ENCODE results near the gene BMPR2.
A peak's percentile ranks its signal among the peaks of the same experiment; 100 is the strongest.
"Not testable (repeated sequence)": the region's sequence is repeated elsewhere in the genome, so short reads cannot be mapped to it uniquely, and the experiment has no call there.

The BMPR2 gene

DNA sequence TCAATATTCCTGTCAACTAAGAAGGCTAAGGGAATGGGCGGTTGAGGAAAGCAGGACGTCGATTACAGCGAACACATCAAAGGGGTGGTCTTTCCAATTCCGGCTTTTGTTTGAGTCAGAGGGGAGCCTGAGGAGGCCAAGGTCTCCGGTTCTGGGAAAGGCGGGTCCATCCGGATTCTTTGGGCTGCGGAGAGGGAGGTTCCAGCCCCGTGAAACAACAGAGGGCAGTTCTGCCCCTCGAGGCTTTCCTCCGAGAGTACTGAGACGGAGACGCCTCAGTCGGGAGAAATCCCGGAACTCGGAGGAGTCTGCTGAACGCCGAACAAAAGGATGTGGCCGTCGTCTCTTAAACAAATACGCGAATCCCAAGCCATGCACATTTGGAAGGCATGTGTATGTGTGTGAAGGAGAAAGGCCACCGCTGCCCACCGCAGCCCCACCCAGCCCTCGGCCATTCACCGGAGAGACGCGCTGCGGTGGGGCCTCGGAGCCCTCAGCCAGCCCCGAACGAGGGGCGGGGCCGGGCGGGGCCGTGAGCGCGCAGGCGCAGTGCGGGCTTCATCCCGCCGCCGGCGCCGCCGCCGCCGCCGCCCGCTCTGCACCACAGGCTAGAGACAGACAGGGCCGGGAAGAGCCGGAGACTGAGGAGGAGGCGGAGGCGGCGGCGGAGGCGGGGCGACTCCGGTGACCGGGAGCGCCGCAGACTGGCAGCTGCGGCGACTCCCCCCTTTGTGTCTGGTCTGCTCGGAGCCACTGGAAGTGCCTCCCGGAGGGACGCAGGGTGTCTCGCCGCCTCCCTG lies at the start of gene BMPR2:
TSS of gene BMPR2 (plus strand) at position 719 of the 800 bp plus-strand sequence. CDS start 1,148 bp downstream, outside the sequence.
- DNase-seq, result peak; percentile 91 to 92

DNA sequence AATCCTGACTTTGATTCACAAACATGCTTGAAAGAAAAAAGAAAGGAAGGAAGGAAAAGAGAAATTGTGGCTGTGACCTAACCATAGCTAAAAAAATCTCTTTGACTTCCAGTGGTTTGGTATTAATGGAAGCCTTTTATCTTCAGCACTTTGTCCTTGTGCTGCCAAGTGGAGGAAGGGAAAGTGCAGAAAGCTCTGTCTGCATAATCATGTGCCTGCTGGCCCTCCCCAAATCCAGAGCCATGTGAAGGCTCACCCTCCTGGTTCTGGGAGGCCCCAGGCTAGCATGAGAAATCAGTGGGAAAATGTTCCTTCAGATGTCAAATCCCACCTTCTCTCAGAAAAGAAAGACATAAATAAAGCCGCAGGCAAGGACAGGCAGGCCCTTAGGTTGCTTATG lies 48.3 kb upstream of the BMPR2 start:
- DNase-seq, result no peak

DNA sequence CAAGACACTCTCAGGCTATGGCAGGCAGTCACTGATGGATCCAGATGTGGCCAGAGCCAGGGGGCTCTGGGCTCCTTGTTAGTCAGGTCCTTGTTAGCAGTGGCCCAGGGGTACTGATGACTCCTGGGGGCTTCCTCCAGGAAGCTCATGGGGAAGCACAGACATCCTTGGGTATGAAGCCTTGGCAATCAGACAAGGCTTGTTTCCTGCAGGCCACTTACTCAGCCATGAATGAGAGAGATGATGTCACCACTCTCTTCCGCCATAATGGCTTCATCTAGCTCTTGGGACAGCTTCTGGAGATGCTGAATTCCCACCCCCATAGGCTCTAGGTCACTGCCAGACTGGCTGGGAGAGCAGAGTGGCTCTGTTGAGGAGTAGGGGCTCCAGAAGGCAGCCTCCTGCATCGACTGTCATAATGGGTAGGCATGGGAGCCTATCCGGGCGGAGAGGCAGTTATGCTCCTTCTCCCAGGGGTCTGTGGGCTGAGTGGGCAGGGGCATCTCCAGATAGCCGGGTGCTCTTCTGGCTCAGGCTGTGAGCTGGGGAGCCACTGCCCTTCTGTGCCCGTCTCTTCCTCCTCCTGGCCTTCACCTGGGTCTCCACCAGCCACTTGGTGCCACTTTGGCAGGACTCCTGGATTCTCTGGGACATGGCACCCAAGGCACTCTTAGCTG lies 40.2 kb upstream of the BMPR2 start:
- no peak for DNase-seq

DNA sequence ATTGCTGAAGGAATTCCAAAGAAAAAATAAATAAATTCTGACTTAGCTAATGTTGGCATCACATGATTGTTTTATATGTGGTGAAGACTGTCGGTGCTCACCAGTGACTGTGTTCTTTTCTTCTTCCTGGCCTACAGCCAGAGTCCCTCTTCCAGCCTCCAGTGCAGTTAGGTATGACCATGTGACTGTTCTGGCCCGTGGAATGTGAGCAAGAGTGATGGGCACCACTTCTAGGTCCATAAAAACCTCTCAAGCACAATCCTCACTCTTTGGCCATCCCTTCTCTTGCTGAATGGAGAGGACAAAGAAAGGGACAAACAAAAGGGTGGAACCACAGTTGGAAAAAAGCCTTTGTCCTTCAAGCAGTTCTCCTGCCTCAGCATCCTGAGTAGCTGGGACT lies 39.0 kb upstream of the BMPR2 start:
- DNase-seq, result no peak

DNA sequence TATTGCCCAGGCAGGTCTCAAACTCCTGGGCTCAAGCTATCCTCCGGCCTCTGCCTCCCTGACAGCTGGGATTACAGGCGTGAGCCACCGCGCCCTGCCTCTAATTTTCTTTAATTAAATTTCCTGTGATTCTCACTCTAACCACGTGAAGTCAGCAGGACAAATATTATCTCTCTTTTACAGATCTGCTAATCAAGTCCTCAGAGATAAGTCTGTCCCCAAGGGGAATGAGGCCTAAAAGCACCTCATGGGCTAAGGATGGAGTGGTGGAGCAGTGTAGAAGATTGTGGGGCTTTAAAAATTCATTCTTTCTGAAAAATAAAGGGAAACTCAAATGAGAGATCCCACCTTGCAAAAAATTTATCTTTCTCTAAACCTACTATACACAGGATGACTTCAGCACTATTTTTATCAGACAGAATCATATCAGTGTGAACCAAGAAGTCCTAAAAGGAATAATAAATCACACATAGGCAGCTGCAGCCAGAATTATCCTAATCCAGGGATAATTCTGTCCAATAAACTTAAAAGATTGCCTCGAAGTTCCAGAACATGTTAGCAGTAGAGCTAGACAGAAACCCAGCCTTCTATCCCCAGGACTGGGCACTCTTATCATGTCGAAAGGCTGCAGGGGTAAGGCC lies 38.3 kb upstream of the BMPR2 start:
- no peak for DNase-seq

DNA sequence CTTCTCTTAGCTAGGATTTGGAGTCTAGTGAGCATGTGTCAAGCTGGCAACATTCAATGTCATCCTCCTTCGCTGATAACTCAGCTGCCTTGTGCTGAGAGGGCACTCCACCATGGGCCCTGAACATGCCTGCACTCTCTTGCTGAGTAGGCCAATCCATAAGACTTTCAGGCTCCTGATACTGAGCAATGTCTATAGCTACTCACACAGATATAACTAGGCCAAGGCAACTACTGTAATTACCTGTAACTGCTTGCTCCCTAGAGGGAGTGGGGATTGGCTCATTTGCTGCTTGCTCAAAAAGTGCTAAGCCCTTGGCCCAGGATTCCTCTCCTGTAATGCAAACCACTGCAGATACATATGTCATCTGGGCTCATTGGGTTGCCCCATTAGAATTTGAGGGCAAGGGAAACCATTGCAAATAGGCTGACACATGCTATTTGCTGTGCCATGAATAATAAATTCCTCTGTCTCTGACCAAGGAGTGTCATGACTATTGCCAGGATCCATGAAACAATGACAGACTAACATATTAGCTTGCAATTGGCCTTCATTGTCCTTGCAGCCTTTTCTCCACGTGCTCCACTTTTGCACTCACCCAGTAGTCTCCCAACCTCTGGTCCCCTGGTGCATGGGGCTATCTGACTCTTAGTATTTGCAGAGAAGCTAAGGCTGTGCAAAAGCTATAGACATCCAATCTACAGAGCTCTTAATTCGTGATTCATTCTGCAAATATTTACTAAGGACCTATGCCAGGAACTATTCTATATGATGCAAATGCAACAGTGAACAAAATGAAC lies 36.9 kb upstream of the BMPR2 start:
- DNase-seq, result no peak

DNA sequence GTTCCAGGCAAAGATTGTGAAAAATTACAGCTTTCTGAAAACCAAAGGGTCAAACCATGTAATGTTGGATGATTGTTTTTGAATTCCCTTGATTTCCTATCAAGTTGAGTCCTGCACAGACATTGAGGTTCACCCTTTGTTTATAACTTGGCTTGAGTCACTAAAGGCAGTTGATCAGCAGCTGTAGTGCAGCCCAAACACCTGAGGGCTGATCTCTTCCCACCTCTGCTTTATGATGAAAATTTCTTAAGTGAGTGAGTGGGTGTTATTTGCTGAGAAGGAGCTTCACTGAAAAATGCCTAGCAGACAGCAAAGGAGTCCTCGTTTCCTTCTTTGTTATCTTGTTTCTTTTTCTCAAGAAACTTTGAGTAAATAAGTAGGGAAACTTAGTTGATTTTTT lies 31.9 kb upstream of the BMPR2 start:
- DNase-seq, result no peak

DNA sequence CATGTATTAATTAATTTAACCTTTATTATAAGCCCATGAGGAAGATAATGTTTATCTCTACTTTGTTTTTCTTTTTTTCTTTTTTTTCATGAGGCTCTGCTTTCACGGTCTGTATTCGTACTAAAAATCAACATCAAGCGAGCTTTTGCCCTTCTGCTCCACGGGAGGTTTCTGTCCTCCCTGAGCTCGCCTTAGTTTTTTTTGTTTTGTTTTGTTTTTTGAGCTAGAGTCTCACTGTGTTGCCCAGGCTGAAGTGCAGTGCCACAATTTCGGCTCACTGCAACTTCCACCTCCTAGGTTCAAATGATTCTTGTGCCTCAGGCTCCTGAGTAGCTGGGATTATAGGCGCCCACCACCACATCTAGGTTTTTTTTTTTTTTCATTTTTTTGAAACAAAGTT lies 29.9 kb upstream of the BMPR2 start:
- no peak for DNase-seq

DNA sequence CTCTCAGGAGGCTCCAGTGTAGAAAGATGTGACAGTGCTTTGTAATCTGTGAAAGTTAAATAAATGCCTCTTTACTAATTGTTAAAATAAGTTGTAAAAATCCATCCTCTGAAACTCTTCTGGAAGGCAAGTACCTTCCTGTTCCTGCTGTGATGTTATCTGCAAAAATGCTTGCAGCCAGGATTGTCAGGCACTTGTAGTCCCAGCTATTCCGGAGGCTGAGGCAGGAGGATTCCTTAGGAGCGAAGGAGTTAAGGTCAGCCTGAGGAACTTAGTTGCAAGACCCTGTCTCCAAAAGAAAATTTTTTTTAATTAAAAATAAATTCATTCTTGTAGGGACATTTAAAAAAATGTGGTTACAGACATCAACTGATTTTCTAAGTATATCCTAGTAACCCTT lies 22.7 kb upstream of the BMPR2 start:
- DNase-seq, result no peak

DNA sequence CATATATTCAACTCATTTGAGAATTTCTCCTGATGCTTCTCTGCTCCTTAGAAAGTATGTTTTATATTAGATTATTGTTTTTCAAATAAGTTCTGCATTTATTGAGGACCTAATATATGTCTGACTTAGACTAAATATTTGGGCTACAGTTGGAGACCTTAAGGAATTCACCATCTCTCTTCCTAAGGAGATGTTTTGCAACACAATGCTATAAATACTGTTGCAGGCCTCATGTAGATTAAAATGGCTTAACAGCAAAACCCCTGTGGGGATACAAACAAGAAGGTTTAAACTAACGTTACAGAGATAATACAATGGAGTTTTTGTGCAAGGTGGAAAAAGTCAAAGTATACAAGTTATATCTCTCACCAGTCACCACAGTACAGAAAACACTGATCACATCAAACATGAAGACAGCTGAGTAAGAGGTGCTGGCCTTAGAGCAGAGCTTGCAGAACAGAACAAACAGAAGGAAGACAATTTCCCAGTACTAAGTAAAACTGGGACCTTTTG lies 20.1 kb upstream of the BMPR2 start:
- DNase-seq, result no peak

DNA sequence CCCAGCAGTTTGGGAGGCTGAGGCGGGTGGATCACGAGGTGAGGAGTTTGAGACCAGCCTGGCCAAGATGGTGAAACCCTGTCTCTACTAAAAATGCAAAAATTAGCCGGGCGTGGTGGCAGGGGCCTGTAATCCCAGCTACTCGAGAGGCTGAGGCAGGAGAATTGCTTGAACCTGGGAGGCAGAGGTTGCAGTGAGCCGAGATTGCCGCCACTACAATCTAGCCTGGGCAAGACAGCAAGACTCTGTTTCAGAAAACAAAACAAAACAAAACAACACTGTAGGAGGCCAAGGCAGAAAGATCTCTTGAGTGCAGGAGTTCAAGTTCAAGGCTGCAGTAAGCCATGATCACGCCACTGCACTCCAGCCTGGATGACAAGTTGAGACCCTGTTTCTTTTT lies 17.2 kb upstream of the BMPR2 start:
- DNase-seq, result not testable (repeated sequence)

DNA sequence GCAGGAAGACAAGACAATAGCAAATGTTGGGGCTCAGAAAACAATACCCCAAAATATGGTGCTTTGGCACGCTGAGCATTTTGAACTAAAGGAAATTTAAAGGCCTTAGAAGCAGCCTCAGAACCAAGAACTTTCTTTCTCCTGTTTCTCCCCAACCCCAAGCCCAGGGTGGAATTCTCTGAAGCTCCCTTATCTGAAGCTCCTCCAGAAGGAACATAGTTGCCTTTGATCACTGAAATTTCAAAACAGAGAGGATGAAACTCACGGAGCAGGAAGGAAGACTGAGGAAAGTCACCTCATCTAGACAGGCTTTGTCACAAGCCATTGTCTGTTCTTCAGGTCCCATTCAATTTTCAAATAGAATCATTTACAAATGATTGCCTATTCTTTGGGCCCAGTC lies 15.5 kb upstream of the BMPR2 start:
- DNase-seq, result no peak

DNA sequence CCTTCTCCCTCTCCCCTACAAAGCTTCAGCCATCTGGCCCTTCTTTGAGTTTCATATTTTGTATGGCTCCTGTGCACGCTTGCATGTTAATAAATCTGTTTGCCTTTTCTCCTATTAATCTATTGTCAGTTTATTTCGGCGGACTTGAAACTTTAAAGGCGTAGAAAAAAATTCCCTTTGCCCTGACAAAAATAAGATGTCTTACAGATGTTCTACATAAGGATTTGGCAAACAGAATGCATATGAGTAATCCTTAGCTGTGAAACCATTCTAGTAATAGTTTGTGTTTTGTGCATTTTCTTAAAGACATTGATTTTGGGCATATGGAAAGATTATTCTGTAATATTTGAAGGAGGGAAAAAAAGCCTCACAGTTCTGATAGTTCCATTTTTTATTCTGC lies 15.0 kb upstream of the BMPR2 start:
- no peak for DNase-seq

DNA sequence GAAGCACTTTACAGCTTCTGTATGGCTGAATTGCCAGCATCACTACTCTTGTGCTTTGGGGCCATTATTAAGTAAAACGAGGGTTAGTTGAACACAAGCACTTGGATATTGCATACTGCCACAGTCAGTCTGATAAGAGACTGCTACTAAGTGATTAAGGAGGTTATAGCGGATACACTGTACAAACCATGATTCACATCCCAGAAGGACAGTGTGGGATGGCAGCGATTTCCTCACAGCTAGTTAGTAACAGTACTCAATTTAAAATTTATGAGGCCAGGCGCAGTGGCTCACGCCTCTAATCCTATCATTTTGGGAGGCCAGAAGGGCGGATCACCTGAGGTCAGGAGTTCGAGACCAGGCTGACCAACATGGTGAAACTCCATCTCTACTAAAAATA lies 2.6 kb upstream of the BMPR2 start:
- no peak for DNase-seq

DNA sequence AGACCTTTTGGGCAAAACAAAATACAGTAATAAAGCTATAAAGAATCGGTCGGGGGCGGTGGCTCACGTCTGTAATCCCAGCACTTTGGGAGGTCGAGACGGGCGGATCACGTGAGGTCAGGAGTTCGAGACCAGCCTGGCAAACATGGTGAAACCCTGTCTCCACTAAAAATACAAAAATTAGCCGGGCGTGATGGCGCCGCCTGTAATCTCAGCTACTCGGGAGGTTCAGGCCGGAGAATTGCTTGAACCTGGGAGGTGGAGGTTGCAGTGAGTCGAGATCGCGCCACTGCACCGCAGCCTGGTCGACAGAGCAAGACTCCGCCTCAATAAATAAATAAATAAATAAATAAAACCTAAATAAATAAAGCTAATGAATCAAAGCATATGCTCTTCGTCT lies 1.7 kb upstream of the BMPR2 start:
- DNase-seq, result not testable (repeated sequence)

DNA sequence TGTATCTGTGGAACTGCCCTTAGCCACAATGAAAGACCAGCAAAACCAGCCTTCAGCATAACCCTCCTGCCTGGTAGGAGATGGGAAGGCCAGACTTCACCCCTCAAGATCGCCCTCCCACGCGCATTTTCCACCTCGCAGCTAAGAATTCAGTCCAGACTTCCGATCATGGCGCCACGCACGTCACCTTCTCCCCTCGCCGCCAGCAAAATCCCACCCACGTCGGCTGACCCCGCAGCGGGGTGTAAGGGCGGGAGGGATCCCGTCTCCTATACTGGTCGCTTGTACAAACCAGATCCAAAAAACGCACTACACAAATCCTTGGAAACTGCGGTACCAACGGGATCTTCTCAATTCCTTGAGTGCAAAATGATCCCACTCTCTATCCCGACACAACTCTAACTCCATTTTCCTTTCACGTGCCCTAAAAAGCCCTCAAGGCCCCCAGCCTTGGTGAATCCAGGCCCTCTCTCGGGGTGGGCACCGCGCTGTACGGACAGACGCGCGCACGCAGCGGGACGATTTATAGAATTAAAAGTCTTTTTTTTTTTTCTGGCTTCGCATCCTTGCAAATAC lies 1.0 kb upstream of the BMPR2 start:
- DNase-seq, result peak; percentile 63 to 66

DNA sequence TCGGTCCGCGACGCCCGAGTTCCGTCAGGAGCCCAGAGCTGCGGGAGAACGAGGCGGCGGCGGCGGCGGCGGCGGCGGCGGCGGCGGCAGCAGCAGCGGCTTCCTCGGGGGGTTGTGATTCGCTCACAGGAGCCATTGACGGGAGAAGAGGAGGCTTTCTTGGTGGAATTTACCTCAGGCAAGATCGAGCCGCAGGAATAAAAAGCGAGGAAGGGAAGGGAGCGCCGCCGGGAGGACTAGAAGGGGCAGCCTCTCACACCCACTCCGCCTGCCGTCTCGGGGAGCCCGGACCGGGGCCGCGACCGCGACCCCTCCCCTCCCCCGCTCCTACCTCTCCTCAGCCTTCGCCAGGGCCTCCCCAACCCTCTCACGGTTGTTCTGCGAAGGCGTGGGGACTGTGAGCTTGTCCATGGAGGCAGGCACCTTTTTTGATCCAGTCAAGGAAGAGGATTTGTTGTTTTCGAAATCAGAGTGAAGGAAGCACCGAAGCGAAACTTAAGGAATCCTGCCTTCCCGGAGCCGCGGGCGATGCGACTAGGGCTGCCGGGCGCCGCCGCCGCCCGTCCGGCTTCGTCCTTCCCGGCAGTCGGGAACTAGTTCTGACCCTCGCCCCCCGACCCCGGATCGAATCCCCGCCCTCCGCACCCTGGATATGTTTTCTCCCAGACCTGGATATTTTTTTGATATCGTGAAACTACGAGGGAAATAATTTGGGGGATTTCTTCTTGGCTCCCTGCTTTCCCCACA lies 506 bp downstream of the BMPR2 start:
- DNase-seq, result peak; percentile 67 to 70

DNA sequence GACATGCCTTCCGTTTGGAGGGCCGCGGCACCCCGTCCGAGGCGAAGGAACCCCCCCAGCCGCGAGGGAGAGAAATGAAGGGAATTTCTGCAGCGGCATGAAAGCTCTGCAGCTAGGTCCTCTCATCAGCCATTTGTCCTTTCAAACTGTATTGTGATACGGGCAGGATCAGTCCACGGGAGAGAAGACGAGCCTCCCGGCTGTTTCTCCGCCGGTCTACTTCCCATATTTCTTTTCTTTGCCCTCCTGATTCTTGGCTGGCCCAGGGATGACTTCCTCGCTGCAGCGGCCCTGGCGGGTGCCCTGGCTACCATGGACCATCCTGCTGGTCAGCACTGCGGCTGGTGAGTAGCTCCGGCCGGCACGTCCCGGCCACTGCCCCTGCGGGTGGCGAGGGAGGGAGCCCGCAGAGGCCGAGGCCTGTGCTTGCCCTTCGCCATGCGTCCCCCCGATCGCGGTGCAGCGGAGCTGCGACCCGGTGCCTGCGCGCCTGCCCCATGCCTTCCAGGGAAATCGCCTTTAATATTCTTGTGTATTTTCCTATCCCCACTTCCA lies 1.2 kb downstream of the BMPR2 start:
- DNase-seq, result peak; percentile 47 to 50

DNA sequence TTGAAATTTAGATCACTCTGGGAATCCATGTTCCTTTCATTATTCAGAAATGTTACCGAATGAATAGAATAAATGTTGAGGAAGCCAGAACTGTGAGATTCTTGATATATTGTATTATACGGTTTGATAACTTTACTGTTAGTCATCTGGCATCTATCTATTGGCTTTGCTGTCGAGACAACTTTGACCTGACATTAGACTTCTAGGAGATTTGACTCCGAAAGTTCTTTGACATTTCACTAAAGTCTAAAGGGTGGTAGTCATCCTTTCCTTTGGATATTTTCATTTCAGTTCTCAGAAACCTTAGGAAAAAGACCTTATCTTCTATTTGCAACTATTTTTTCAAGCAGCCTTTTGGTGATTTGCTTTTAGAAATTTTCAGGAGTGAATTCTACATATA lies 1.9 kb downstream of the BMPR2 start:
- DNase-seq, result no peak

DNA sequence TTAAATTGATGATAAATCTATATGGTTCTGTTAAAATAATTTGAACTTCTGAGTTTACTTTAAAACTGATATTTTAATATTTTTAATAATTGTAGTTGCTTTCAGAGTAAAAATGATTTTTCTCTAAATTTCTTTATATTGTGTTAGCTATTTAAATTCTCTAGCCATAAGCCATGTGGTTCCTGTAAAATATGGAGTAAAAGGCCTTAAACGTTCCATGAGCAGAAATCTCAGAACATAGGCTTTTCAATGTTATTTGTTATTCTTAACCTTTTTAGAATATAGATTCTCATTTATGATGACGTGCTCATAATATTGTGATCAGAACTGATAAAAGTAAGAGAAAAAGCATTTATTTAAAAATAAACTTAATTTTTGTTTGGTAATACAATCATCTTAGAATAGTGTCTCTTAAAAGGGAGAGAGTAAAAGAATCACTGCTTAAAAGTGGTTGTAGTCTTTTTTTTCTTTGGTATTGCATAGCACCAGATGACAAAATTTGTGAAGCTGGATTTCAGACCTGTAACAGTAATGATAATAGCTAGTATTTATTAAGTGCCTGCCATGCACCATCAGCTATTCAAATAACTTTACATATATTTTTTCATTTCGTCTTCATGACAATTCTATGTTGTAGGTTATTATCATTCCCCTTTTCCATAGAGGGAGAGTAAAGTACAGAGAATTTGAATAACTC lies 2.7 kb downstream of the BMPR2 start:
- DNase-seq, result no peak

DNA sequence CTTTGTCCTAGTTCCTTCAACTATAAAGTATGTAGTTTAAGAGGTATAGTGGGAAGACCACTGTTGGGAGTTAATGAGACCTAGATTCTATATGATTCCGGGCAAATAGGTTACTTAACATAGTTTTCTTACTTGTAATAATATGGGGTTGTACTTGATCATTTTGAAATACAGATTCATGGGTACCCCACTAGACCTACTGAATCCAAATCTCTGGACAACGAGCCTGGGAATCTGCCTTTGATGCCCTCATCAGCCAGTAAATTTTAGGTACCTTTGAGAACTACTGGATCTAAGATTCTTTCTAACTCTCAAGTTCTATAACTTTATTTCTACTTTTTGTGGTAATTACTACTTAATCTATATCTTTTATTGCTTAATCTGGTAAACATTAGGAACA lies 6.6 kb downstream of the BMPR2 start:
- DNase-seq, result no peak

Data from activated T-cell treated with anti-CD3 and anti-CD28 coated beads, Interleukin-2, amount 50 U/mL, for 48 hours (primary cell).